Psoas muscle (tissue), 8 donors: Measurements from ENCODE around the gene SELENOV. TPM values are rescaled to one million over a fixed set of nuclear protein-coding genes. Genes with fewer than 3 reads are reported as not detected.

Experiments
- ATAC-seq, 4 donors: fragments of 200-7000 bp; cut with Tn5 transposase; one replicate each; pipeline ENCODE4 v1.9.1; 2020; ENCODE audit warnings: moderate library complexity in 3 of 4, mild to moderate bottlenecking in 2 of 4
- DNase-seq, 2 donors: peaks; one replicate each; pipeline ENCODE4 v3.0.0-alpha.2; 2020
- H3K27ac ChIP-seq: fragments of 200-600 bp; one replicate; pipeline ENCODE4 v1.8.0; 2022
- H3K27me3 ChIP-seq, 3 donors: fragments of 200-600 bp in 1 of 3; one replicate each; pipeline versions ENCODE4 v1.6.1 to v1.8.0; 2013 to 2022; ENCODE audit warnings: low read length in 2 of 3, mild to moderate bottlenecking in 2 of 3, moderate library complexity in 1 of 3; ENCODE audit not compliant: insufficient read depth in 3 of 3
- H3K36me3 ChIP-seq, 2 donors: fragments of 200-600 bp in 1 of 2; one replicate each; pipeline versions ENCODE4 v1.6.1 to v1.8.0; 2013 to 2022; ENCODE audit warnings: low read depth in 1 of 2, mild to moderate bottlenecking in 1 of 2, moderate library complexity in 1 of 2; ENCODE audit not compliant: insufficient read depth in 1 of 2
- H3K4me1 ChIP-seq: fragments of 200-600 bp; one replicate; pipeline ENCODE4 v1.8.0; 2022
- H3K4me3 ChIP-seq: fragments of 200-600 bp; one replicate; pipeline ENCODE4 v1.8.0; 2022; ENCODE audit warnings: mild to moderate bottlenecking
- H3K9me3 ChIP-seq: fragments of 200-600 bp; one replicate; pipeline ENCODE4 v1.8.0; 2022
- CTCF ChIP-seq: fragments of 200-600 bp; IDR thresholded peaks from one replicate; pipeline ENCODE4 v1.8.0; 2022; ENCODE audit warnings: antibody characterized with exemption
- WGBS, 3 donors: extraction: QIAGEN DNeasy Blood & Tissue Kit; methylation state at CpG; one replicate each; pipeline versions ENCODE4 v1.1.6 to v1.1.7; 2013; 5-methylcytosine and 5-hydroxymethylcytosine counted together
- intact Hi-C, 2 donors: fragments of 100-400 bp; cut with DNase I; formaldehyde crosslinking; loops; one replicate each; pipeline versions ENCODE4 v1.11.0 to v1.14.2; 2022
- polyA plus RNA-seq, 3 donors: library from polyadenylated mRNA; stranded (reverse); fragments of 200-250 nt; gene quantifications; one replicate each; pipeline ENCODE4 v1.2.3, GENCODE V29; 2013
- total RNA-seq, 4 donors: library from RNA; stranded (reverse); fragmentation: NEBNext Ultra II Directional in 2 of 4; extraction: Animal tissue kit (Norgen Biotek cat#: 25700) in 2 of 4; gene quantifications; one replicate each; pipeline versions ENCODE4 v1.2.1 to v1.2.4, GENCODE V29; 2021 to 2023
- donor health status: healthy with polysubstance abuse.
- donor health status: DM: no; HTN: no; CAD: no; lungs with moderate emphysema.
- donor health status: Bipolar disorder and iron deficiency.
- donor health status: healthy.
- donor health status: DM: yes; HTN: yes; CAD: no.
- donor health status: DM: no; HTN: no; CAD: no.
- donor health status: DM: no; HTN: no; CAD: no.
- donor health status: DM: yes; HTN: yes; CAD: no.

The SELENOV gene
- total and polyA plus RNA-seq, 7 donors: not detected

- Histone ChIP-seq H3K4me3 (peak overlapping the region; percentile 86), H3K4me1 (peaks cover 14% of the 10 kb centered on the region), H3K36me3 (no peaks in the 10 kb centered on the region), H3K27ac (peak overlapping the region; percentile 71), H3K27me3 (no peaks in the 10 kb centered on the region), H3K9me3 (no peaks in the 10 kb centered on the region)
- intact Hi-C loops: loop anchor here (1.0 to 10.0 kb wide), 6 partner anchors 35 to 190 kb away; partner anchors contain the start of genes SAMD4B (in 2 of the 2), SUPT5H (in 2 of the 2) and DLL3 (in 1 of the 2)
- DNase-seq (no peak), ATAC-seq (no peak)
- no peak for TF ChIP-seq CTCF
- 10 to 18% (median 15%) methylated on average over 14 of the region's 14 CpGs for WGBS, 3 donors
Observed at GRCh38 chr19:39531834-39532232, 16.9 kb downstream of the SELENOV start.

- DNase-seq (peak; percentile 95 to 98), ATAC-seq (peak; percentile 98 to 99 (median 99))
- 0% methylated on average over 56 to 65 of the region's 65 CpGs for WGBS, 3 donors
- peak; percentile 97 for TF ChIP-seq CTCF
- intact Hi-C loops: loop anchor here (1.0 to 10.0 kb wide), 6 partner anchors 35 to 190 kb away; partner anchors contain the start of genes SAMD4B (in 2 of the 2), SUPT5H (in 2 of the 2) and DLL3 (in 1 of the 2)
- peak within 1 kb of the TSS; percentile 86 for H3K4me3 ChIP-seq
- no peaks in the 10 kb centered on the region for H3K27me3 ChIP-seq
- H3K27ac ChIP-seq: peak within 1 kb of the TSS; percentile 71
- no peaks in the 10 kb centered on the region for H3K9me3 ChIP-seq
- H3K36me3 ChIP-seq: no peaks in the 10 kb centered on the region
- peaks cover 14% of the 10 kb centered on the region for H3K4me1 ChIP-seq
Observed at GRCh38 chr19:39532233-39533002, 17.5 kb downstream of the SELENOV start, which contains the start of gene EID2B. Gene EID2B, minus strand, starts transcription at chr19:39532852. Its CDS starts 50 bp downstream, at chr19:39532802.

- peak overlapping the region; percentile 86 for H3K4me3 ChIP-seq
- TF ChIP-seq CTCF: no peak
- peaks cover 18% of the 10 kb centered on the region for H3K4me1 ChIP-seq
- H3K27ac ChIP-seq: peak overlapping the region; percentile 71
- intact Hi-C loops: loop anchor here (2.0 to 10.0 kb wide), 5 partner anchors 36 to 191 kb away; partner anchors contain the start of genes SAMD4B (in 2 of the 2), SUPT5H (in 2 of the 2) and DLL3 (in 1 of the 2)
- H3K27me3 ChIP-seq: no peaks in the 10 kb centered on the region
- peak in 2 of 4 donors; percentile 3 to 36 for ATAC-seq
- 15 to 25% (median 17%) methylated on average over 12 of the region's 12 CpGs for WGBS, 3 donors
- H3K36me3 ChIP-seq: no peaks in the 10 kb centered on the region
- no peak for DNase-seq
- no peaks in the 10 kb centered on the region for H3K9me3 ChIP-seq
Observed at GRCh38 chr19:39533003-39533512, 18.1 kb downstream of the SELENOV start.

GRCh38 chr19:39533791-39534190, 18.9 kb downstream of the SELENOV start:
- TF ChIP-seq CTCF: no peak
- H3K4me3 ChIP-seq: no peak overlapping the region
- H3K4me1 ChIP-seq: peaks cover 25% of the 10 kb centered on the region
- H3K9me3 ChIP-seq: no peaks in the 10 kb centered on the region
- no peaks in the 10 kb centered on the region for H3K36me3 ChIP-seq
- DNase-seq: no peak
- 57 to 71% (median 67%) methylated on average over 3 of the region's 3 CpGs for WGBS, 3 donors
- intact Hi-C loops: loop anchor here (2.0 to 10.0 kb wide), 5 partner anchors 36 to 191 kb away; partner anchors contain the start of genes SAMD4B (in 2 of the 2), SUPT5H (in 2 of the 2) and DLL3 (in 1 of the 2)
- H3K27ac ChIP-seq: no peak overlapping the region
- ATAC-seq: no peak
- H3K27me3 ChIP-seq: no peaks in the 10 kb centered on the region
